Measurements from ENCODE around the gene C11orf52. TPM values are rescaled to one million over a fixed set of nuclear protein-coding genes. Genes with fewer than 3 reads are reported as not detected.
A peak's percentile ranks its signal among the peaks of the same experiment; 100 is the strongest.

The C11orf52 gene
- total and polyA plus RNA-seq, 2 of the 13 experiments (the other 11 are each of a cell fraction or from before 2014, with no cell fraction given), result 7.4 to 11.0 TPM

- TF ChIP-seq AHDC1 (CRISPR knock-in tag; IDR thresholded peaks at IDR 0.05; ENCODE audit: borderline replicate concordance) (no peak), STAT5B (CRISPR knock-in tag; IDR thresholded peaks at IDR 0.05) (no peak), SPEN (CRISPR knock-in tag; IDR thresholded peaks at IDR 0.05; ENCODE audit: low read depth) (peak; percentile 41; the same call in 1 of the 2 replicates), GLI4 (CRISPR knock-in tag; IDR thresholded peaks at IDR 0.05; ENCODE audit: borderline replicate concordance) (0 out of 2 replicates have a peak, but pooled peaks have one; percentile 46), SUZ12 (IDR thresholded peaks at IDR 0.05; ENCODE audit: low read depth, low read length) (no peak), ZNF501 (CRISPR knock-in tag; IDR thresholded peaks at IDR 0.05) (peak; percentile 78), ZNF674 (CRISPR knock-in tag; IDR thresholded peaks at IDR 0.05; ENCODE audit: low read depth) (no peak), HHEX (CRISPR knock-in tag; IDR thresholded peaks at IDR 0.05) (no peak), NONO (IDR thresholded peaks at IDR 0.05) (no peak), NONO (CRISPR knock-in tag; conservative IDR thresholded peaks at IDR 0.05) (no peak), ZNF749 (CRISPR knock-in tag; IDR thresholded peaks at IDR 0.05; ENCODE audit: borderline replicate concordance) (no peak), KDM6A (CRISPR knock-in tag; IDR thresholded peaks at IDR 0.05; ENCODE audit: low read depth) (no peak), AKAP8 (CRISPR knock-in tag; IDR thresholded peaks at IDR 0.05) (no peak; the same call in 1 of the 2 replicates), ZFYVE20 (CRISPR knock-in tag; IDR thresholded peaks at IDR 0.05; ENCODE audit: borderline replicate concordance, low read depth) (no peak), ZMYM2 (CRISPR knock-in tag; IDR thresholded peaks at IDR 0.05) (peak; percentile 67; the same call in 1 of the 2 replicates), ZNF546 (CRISPR knock-in tag; conservative IDR thresholded peaks at IDR 0.05) (no peak), RORA (CRISPR knock-in tag; IDR thresholded peaks at IDR 0.05) (no peak), ZNF232 (CRISPR knock-in tag; IDR thresholded peaks at IDR 0.05; ENCODE audit: borderline replicate concordance) (peak; percentile 80; the same call in 1 of the 2 replicates), ZNF260 (CRISPR knock-in tag; IDR thresholded peaks at IDR 0.05; ENCODE audit: borderline replicate concordance, low read depth) (no peak), ZNF20 (CRISPR knock-in tag; IDR thresholded peaks at IDR 0.05) (no peak), NFKBIZ (CRISPR knock-in tag; IDR thresholded peaks at IDR 0.05) (no peak), BATF2 (CRISPR knock-in tag; IDR thresholded peaks at IDR 0.05) (no peak)
- TF ChIP-seq, protein P1, sequence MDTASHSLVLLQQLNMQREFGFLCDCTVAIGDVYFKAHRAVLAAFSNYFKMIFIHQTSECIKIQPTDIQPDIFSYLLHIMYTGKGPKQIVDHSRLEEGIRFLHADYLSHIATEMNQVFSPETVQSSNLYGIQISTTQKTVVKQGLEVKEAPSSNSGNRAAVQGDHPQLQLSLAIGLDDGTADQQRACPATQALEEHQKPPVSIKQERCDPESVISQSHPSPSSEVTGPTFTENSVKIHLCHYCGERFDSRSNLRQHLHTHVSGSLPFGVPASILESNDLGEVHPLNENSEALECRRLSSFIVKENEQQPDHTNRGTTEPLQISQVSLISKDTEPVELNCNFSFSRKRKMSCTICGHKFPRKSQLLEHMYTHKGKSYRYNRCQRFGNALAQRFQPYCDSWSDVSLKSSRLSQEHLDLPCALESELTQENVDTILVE (CRISPR knock-in tag; IDR thresholded peaks at IDR 0.05), result no peak
Observed at GRCh38 chr11:111926505-111927391, 8.0 kb downstream of the C11orf52 start (continued).
